ENCODE measurements around the gene TPK1. TPM values are rescaled to one million over a fixed set of nuclear protein-coding genes. Genes with fewer than 3 reads are reported as not detected.

The TPK1 gene
- polyA plus RNA-seq, 1 experiment = 0.38 TPM

GRCh38 chr7:144524271-144524670 is 311.6 kb downstream of the TPK1 start:
- Histone ChIP-seq H3K27me3 (ENCODE audit: control insufficient read depth, insufficient read depth, low read length) (no peaks in the 10 kb centered on the region), H3K4me3 (ENCODE audit: low read depth, low read length) (no peak overlapping the region), H3K27ac (ENCODE audit: low read depth, low read length) (no peak overlapping the region), H3K9me3 (ENCODE audit: control insufficient read depth, insufficient read depth, low read length) (peaks cover 8% of the 10 kb centered on the region)
- CTCF ChIA-PET = no interaction called here
- POLR2A ChIA-PET = no interaction called here
- no peak for TF ChIP-seq CTCF (IDR thresholded peaks at IDR 0.05; ENCODE audit: low read depth, low read length)
- no peak for DNase-seq (ENCODE audit: low read depth, low spot score)

GRCh38 chr7:144523621-144524020 is 312.2 kb downstream of the TPK1 start:
- Histone ChIP-seq H3K9me3 (ENCODE audit: control insufficient read depth, insufficient read depth, low read length) (peaks cover 8% of the 10 kb centered on the region), H3K27ac (ENCODE audit: low read depth, low read length) (no peak overlapping the region), H3K4me3 (ENCODE audit: low read depth, low read length) (no peak overlapping the region), H3K27me3 (ENCODE audit: control insufficient read depth, insufficient read depth, low read length) (no peaks in the 10 kb centered on the region)
- ChIA-PET POLR2A (no interaction called here), CTCF (no interaction called here)
- no peak for TF ChIP-seq CTCF (IDR thresholded peaks at IDR 0.05; ENCODE audit: low read depth, low read length)
- DNase-seq (ENCODE audit: low read depth, low spot score) = no peak

- ChIA-PET CTCF (no interaction called here), POLR2A (no interaction called here)
- DNase-seq (ENCODE audit: low read depth, low spot score) = no peak
- Histone ChIP-seq H3K27me3 (ENCODE audit: control insufficient read depth, insufficient read depth, low read length) (no peaks in the 10 kb centered on the region), H3K9me3 (ENCODE audit: control insufficient read depth, insufficient read depth, low read length) (peaks cover 4% of the 10 kb centered on the region; the same call in 1 of the 2 replicates), H3K4me3 (ENCODE audit: low read depth, low read length) (no peak overlapping the region), H3K27ac (ENCODE audit: low read depth, low read length) (no peak overlapping the region)
- no peak for TF ChIP-seq CTCF (IDR thresholded peaks at IDR 0.05; ENCODE audit: low read depth, low read length)
Observed at GRCh38 chr7:144519925-144520324, 315.9 kb downstream of the TPK1 start.

GRCh38 chr7:144518360-144518759 is 317.5 kb downstream of the TPK1 start:
- ChIA-PET POLR2A (no interaction called here), CTCF (no interaction called here)
- H3K4me3 ChIP-seq (ENCODE audit: low read depth, low read length) = no peak overlapping the region
- peaks cover 8% of the 10 kb centered on the region for H3K9me3 ChIP-seq (ENCODE audit: control insufficient read depth, insufficient read depth, low read length)
- DNase-seq (ENCODE audit: low read depth, low spot score) = no peak
- no peaks in the 10 kb centered on the region for H3K27me3 ChIP-seq (ENCODE audit: control insufficient read depth, insufficient read depth, low read length)
- H3K27ac ChIP-seq (ENCODE audit: low read depth, low read length) = no peak overlapping the region
- TF ChIP-seq CTCF (IDR thresholded peaks at IDR 0.05; ENCODE audit: low read depth, low read length) = no peak

GRCh38 chr7:144517749-144518148 is 318.1 kb downstream of the TPK1 start:
- ChIA-PET CTCF (no interaction called here), POLR2A (no interaction called here)
- H3K9me3 ChIP-seq (ENCODE audit: control insufficient read depth, insufficient read depth, low read length) = peaks cover 5% of the 10 kb centered on the region; the same call in 1 of the 2 replicates
- no peak overlapping the region for H3K27ac ChIP-seq (ENCODE audit: low read depth, low read length)
- no peak for DNase-seq (ENCODE audit: low read depth, low spot score)
- H3K27me3 ChIP-seq (ENCODE audit: control insufficient read depth, insufficient read depth, low read length) = no peaks in the 10 kb centered on the region
- TF ChIP-seq CTCF (IDR thresholded peaks at IDR 0.05; ENCODE audit: low read depth, low read length) = no peak
- H3K4me3 ChIP-seq (ENCODE audit: low read depth, low read length) = no peak overlapping the region
